ENCODE results near the gene FAM83C.

DNA sequence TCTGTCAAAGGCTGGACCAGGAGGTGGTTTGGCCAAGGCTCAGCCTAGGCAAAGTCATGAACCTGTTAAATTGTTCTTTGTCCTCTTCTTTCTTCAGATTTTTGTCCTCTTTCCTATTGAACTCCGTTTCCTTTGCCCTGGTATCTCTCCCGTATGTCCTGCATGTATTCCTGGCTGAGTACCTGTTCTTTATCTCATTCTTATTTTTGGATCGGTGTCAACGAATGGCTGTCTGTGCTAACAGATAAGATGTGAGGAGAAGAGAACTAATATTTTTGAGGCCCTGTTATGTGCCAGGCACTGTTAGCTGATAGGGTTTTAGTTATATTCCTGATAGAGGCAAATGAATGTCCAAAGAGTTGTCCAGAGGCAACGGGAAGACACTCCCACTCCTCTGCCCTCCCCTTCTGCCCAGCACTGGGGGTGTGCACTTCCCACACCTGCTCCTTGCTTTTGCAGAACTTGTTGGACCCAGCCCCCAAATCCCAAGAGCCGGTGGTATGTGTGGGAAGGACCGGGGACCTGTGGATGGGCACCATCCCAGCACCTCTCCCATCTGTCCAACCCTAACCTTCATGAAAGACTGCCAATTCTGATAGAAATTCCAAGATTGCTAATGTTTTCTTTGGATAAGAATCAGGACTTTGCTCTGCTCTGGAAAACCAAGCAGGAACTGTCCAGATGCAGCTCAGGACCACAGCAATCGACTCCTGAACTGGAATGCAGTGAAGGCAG is 34.9 kb downstream of the FAM83C start:
- TF ChIP-seq CTCF (IDR thresholded peaks at IDR 0.05) (no peak), ZNF416 (CRISPR knock-in tag; IDR thresholded peaks at IDR 0.05) (no peak), JAZF1 (CRISPR knock-in tag; IDR thresholded peaks at IDR 0.05) (no peak)
- TF ChIP-seq, protein P1, sequence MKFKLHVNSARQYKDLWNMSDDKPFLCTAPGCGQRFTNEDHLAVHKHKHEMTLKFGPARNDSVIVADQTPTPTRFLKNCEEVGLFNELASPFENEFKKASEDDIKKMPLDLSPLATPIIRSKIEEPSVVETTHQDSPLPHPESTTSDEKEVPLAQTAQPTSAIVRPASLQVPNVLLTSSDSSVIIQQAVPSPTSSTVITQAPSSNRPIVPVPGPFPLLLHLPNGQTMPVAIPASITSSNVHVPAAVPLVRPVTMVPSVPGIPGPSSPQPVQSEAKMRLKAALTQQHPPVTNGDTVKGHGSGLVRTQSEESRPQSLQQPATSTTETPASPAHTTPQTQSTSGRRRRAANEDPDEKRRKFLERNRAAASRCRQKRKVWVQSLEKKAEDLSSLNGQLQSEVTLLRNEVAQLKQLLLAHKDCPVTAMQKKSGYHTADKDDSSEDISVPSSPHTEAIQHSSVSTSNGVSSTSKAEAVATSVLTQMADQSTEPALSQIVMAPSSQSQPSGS (CRISPR knock-in tag; IDR thresholded peaks at IDR 0.05; ENCODE audit: borderline replicate concordance, low read depth), result no peak
- TF ChIP-seq, protein P2, sequence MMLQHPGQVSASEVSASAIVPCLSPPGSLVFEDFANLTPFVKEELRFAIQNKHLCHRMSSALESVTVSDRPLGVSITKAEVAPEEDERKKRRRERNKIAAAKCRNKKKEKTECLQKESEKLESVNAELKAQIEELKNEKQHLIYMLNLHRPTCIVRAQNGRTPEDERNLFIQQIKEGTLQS (CRISPR knock-in tag; conservative IDR thresholded peaks at IDR 0.05), result no peak
- TF ChIP-seq, protein P3, sequence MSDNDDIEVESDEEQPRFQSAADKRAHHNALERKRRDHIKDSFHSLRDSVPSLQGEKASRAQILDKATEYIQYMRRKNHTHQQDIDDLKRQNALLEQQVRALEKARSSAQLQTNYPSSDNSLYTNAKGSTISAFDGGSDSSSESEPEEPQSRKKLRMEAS (CRISPR knock-in tag; IDR thresholded peaks at IDR 0.05), result no peak
